OCI-LY3 (cell line): ENCODE measurements around the gene CLEC2L.

ENCODE experiments used
- H2AFZ ChIP-seq: fragments of 200-600, 300-600 bp; shearing (Covaris generic); 2 replicates; pipeline ENCODE4 v1.6.0; 2014; ENCODE audit warnings: antibody characterized with exemption, low read depth, low read length
- H3K27ac ChIP-seq: fragments of 200-600, 300-600 bp; sonication (generic); 2 replicates; pipeline ENCODE4 v1.5.1; 2014; ENCODE audit warnings: mild to moderate bottlenecking, low read length, moderate library complexity, mixed read lengths
- H3K27me3 ChIP-seq: fragments of 200-600, 300-600 bp; sonication (generic); 2 replicates; pipeline ENCODE4 v1.6.1; 2014; ENCODE audit warnings: low read depth, low read length, mixed read lengths
- H3K36me3 ChIP-seq: fragments of 200-600, 300-600 bp; sonication (generic); replicated peaks from 2 replicates; pipeline ENCODE3; 2014; ENCODE audit warnings: low read depth, low read length, mixed read lengths
- H3K4me1 ChIP-seq: fragments of 300-600, 200-600 bp; sonication (generic); 2 replicates; pipeline ENCODE4 v1.6.1; 2014; ENCODE audit warnings: low read length, mixed read lengths
- H3K4me2 ChIP-seq: fragments of 200-600, 300-600 bp; sonication (generic); 2 replicates; pipeline ENCODE4 v1.6.1; 2014; ENCODE audit warnings: low read length, mixed read lengths
- H3K4me3 ChIP-seq: fragments of 300-600, 200-600 bp; sonication (generic); 2 replicates; pipeline ENCODE4 v1.5.1; 2014; ENCODE audit warnings: antibody characterized with exemption, mild to moderate bottlenecking, low read length, moderate library complexity
- H3K79me2 ChIP-seq: fragments of 300-600, 200-600 bp; shearing (Covaris generic); 2 replicates; pipeline ENCODE4 v1.6.1; 2014; ENCODE audit warnings: mild to moderate bottlenecking, low read length, mixed read lengths
- H3K9ac ChIP-seq: fragments of 300-600, 200-600 bp; shearing (Covaris generic); 2 replicates; pipeline ENCODE4 v1.6.0; 2014; ENCODE audit warnings: mild to moderate bottlenecking, low read length, moderate library complexity
- H3K9me3 ChIP-seq: fragments of 200-600, 300-600 bp; shearing (Covaris generic); 2 replicates; pipeline ENCODE4 v1.6.1; 2014; ENCODE audit warnings: low read length, mixed read lengths; ENCODE audit not compliant: insufficient read depth
- H4K20me1 ChIP-seq: fragments of 200-600, 300-600 bp; sonication (generic); 2 replicates; pipeline ENCODE4 v1.6.1; 2016; ENCODE audit warnings: low read length, mixed read lengths; ENCODE audit not compliant: insufficient read depth
- EZH2phosphoT487 ChIP-seq: fragments of 200-600 bp; shearing (Covaris generic); IDR thresholded peaks from 2 replicates; pipeline ENCODE4 v1.6.1; 2018; ENCODE audit warnings: antibody characterized with exemption, mixed run types, low read depth
- TF ChIP-seq, protein P1 (sequence below): fragments of 200-600, 300-600 bp; sonication (generic); IDR thresholded peaks from 2 replicates; pipeline ENCODE4 v1.5.1; 2014; ENCODE audit warnings: antibody characterized with exemption, low read length, low read depth

Gene CLEC2L

DNA sequence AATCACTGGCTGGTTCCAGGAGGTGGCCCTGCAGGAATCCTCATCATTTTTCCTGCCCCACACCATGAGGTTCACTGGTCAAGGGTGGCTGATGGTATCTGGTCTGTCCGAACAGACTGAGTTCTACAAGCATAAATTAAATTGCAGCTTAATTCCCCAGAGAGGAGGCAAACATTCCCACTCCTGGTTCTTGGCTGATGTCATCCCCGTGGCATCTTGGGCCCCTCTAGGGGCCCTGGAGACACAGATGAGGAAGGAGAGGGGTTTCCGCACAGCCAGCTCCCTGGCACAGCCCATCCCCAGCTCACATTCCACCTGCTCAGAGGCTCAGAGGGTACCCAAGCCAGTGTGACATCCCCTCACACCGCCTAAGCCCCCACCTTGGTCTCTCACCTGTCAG, 34.7 kb upstream of the CLEC2L start:
- Histone ChIP-seq H3K4me1 (no peaks in the 10 kb centered on the region), H4K20me1 (no peaks in the 10 kb centered on the region), H2AFZ (no peak overlapping the region), H3K4me2 (no peak overlapping the region), H3K79me2 (no peaks in the 10 kb centered on the region), H3K9ac (no peak overlapping the region), H3K27me3 (0 out of 2 replicates have a peak, but pooled peaks cover 4% of the 10 kb centered on the region), H3K27ac (no peak overlapping the region), H3K4me3 (no peak overlapping the region), H3K36me3 (no peaks in the 10 kb centered on the region), H3K9me3 (no peaks in the 10 kb centered on the region; the same call in 1 of the 2 replicates)
- TF ChIP-seq EZH2phosphoT487 = no peak
- TF ChIP-seq, protein P1, sequence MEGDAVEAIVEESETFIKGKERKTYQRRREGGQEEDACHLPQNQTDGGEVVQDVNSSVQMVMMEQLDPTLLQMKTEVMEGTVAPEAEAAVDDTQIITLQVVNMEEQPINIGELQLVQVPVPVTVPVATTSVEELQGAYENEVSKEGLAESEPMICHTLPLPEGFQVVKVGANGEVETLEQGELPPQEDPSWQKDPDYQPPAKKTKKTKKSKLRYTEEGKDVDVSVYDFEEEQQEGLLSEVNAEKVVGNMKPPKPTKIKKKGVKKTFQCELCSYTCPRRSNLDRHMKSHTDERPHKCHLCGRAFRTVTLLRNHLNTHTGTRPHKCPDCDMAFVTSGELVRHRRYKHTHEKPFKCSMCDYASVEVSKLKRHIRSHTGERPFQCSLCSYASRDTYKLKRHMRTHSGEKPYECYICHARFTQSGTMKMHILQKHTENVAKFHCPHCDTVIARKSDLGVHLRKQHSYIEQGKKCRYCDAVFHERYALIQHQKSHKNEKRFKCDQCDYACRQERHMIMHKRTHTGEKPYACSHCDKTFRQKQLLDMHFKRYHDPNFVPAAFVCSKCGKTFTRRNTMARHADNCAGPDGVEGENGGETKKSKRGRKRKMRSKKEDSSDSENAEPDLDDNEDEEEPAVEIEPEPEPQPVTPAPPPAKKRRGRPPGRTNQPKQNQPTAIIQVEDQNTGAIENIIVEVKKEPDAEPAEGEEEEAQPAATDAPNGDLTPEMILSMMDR = no peak

DNA sequence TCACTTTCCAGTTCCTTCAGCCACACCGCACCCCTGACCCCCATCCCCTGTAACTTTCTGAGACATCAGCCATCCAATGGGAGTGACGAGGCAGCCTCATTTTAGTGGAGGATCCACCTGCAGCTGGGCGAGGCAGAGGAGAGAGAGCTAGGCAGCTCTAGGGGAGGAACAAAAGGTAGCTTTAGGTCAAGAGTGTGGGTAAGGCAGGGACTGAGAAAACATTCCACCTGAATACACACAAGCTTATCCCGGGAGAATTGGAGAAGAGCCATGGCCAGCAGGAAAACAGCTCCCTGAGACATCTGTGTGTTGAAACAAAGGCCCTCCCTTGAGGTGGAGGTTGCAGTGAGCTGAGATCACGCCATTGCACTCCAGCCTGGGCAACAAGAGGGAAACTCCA, 33.4 kb upstream of the CLEC2L start:
- Histone ChIP-seq H3K9ac (no peak overlapping the region), H3K27ac (no peak overlapping the region), H3K27me3 (0 out of 2 replicates have a peak, but pooled peaks cover 4% of the 10 kb centered on the region), H3K4me1 (peaks cover 11% of the 10 kb centered on the region), H4K20me1 (no peaks in the 10 kb centered on the region), H3K4me2 (no peak overlapping the region), H3K79me2 (no peaks in the 10 kb centered on the region), H3K4me3 (no peak overlapping the region), H3K9me3 (no peaks in the 10 kb centered on the region; the same call in 1 of the 2 replicates), H3K36me3 (no peaks in the 10 kb centered on the region), H2AFZ (no peak overlapping the region)
- TF ChIP-seq, protein P1 = no peak
- TF ChIP-seq EZH2phosphoT487 = no peak

DNA sequence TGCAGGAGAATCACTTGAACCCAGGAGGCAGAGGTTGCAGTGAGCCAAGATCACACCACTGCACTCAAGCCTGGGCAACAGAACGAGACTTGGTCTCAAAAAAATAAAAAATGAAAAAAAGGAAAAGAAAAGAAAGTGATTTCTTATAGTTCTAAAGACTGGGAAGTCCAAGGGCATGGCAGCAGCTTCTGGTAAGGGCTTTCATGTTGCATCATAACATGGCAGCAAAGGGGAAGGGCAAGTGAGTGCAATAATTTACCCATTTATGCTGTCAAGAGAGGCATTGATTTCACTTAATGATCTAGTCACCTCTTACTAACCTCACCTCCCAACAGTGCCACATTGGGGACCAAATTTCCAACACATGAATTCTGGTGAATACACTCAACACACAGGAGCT, 31.2 kb upstream of the CLEC2L start:
- no peak overlapping the region for H3K27ac ChIP-seq
- no peaks in the 10 kb centered on the region for H3K36me3 ChIP-seq
- TF ChIP-seq EZH2phosphoT487 = no peak
- TF ChIP-seq, protein P1 = no peak
- H3K4me3 ChIP-seq = no peak overlapping the region
- H3K27me3 ChIP-seq = 0 out of 2 replicates have a peak, but pooled peaks cover 4% of the 10 kb centered on the region
- H3K9me3 ChIP-seq = no peaks in the 10 kb centered on the region; the same call in 1 of the 2 replicates
- no peak overlapping the region for H3K9ac ChIP-seq
- no peak overlapping the region for H2AFZ ChIP-seq
- no peaks in the 10 kb centered on the region for H3K79me2 ChIP-seq
- peaks cover 22% of the 10 kb centered on the region for H3K4me1 ChIP-seq
- no peak overlapping the region for H3K4me2 ChIP-seq
- H4K20me1 ChIP-seq = no peaks in the 10 kb centered on the region

DNA sequence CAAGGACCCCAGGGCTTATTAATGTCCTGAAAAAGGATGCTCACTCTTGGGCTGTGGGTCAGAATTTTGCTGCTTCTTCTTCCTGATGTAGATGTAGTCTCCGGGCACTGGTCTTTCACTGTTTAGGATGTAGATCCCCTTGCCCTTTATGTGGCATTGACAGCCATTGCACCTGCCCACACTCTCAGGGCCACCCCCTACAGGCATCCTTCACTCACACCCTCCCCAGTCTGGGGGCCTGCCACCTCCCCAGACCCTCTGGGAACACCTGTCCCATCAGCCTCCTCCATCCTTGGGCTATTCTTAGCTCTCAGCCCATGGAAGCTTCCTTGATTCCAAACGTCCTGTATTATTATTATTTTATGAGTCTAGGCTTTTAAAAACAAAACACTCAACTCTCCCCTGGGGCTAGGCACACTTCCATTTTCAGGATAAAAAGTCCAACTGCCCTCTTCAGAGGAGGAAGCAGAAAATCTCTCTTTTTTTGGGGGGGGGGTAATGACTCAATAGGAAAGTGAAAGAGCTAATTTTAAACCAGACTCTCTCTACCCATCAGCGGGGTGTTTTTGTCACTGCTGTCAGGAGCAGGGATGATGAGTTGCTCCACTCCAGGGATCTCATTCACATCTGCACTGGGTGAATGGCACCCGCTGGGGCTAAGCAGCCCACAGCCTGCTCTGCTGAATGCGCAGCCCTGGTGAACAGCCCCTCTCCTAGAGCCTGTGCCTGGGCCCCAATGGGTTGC, 28.5 kb upstream of the CLEC2L start:
- Histone ChIP-seq H4K20me1 (no peaks in the 10 kb centered on the region), H3K4me1 (peaks cover 22% of the 10 kb centered on the region), H3K4me3 (peak overlapping the region; percentile 60), H3K9me3 (no peaks in the 10 kb centered on the region; the same call in 1 of the 2 replicates), H3K79me2 (no peaks in the 10 kb centered on the region), H3K27me3 (peaks cover 14% of the 10 kb centered on the region; the same call in 1 of the 2 replicates), H3K27ac (no peak overlapping the region), H2AFZ (no peak overlapping the region), H3K36me3 (no peaks in the 10 kb centered on the region), H3K9ac (peak overlapping the region; percentile 24; the same call in 1 of the 2 replicates), H3K4me2 (peak overlapping the region; percentile 82)
- TF ChIP-seq, protein P1 = no peak
- TF ChIP-seq EZH2phosphoT487 = no peak
